ENCODE results near the gene PRRX1. TPM values are rescaled to one million over a fixed set of nuclear protein-coding genes. Genes with fewer than 3 reads are reported as not detected.
A peak's percentile ranks its signal among the peaks of the same experiment; 100 is the strongest.

The PRRX1 gene
- total RNA-seq, 1 experiment from 2014 or later, result 1.8 TPM

- Mint-ChIP-seq H3K27ac (ENCODE audit: unreplicated experiment) (peak overlapping the region; percentile 99), H3K4me3 (ENCODE audit: low read depth, unreplicated experiment) (no peak overlapping the region), H3K4me1 (ENCODE audit: low read depth, unreplicated experiment) (peaks cover 26% of the 10 kb centered on the region), H3K27me3 (ENCODE audit: unreplicated experiment) (no peaks in the 10 kb centered on the region), H3K9me3 (ENCODE audit: low read depth, unreplicated experiment) (no peaks in the 10 kb centered on the region), H3K36me3 (ENCODE audit: insufficient read depth, unreplicated experiment) (peaks cover 7% of the 10 kb centered on the region)
- intact Hi-C loops (cut with micrococcal nuclease; ENCODE audit: unreplicated experiment), result no loop called here
- DNase-seq, result no peak
- no peak for TF ChIP-seq CTCF (IDR thresholded peaks at IDR 0.05; ENCODE audit: unreplicated experiment)
- CTCF ChIA-PET, result no interaction called here
- BruUV-seq (replicated peaks), result no TSS peak
Observed at GRCh38 chr1:170707117-170707516, 43.2 kb downstream of the PRRX1 start.

- CTCF ChIA-PET, result no interaction called here
- H3K36me3 Mint-ChIP-seq (ENCODE audit: insufficient read depth, unreplicated experiment), result peaks cover 7% of the 10 kb centered on the region
- DNase-seq, result peak; percentile 59
- peaks cover 26% of the 10 kb centered on the region for H3K4me1 Mint-ChIP-seq (ENCODE audit: low read depth, unreplicated experiment)
- peak overlapping the region; percentile 7 for H3K4me3 Mint-ChIP-seq (ENCODE audit: low read depth, unreplicated experiment)
- TF ChIP-seq CTCF (IDR thresholded peaks at IDR 0.05; ENCODE audit: unreplicated experiment), result no peak
- intact Hi-C loops (cut with micrococcal nuclease; ENCODE audit: unreplicated experiment), result no loop called here
- H3K9me3 Mint-ChIP-seq (ENCODE audit: low read depth, unreplicated experiment), result no peaks in the 10 kb centered on the region
- no TSS peak for BruUV-seq (replicated peaks)
- H3K27me3 Mint-ChIP-seq (ENCODE audit: unreplicated experiment), result no peaks in the 10 kb centered on the region
- H3K27ac Mint-ChIP-seq (ENCODE audit: unreplicated experiment), result peak overlapping the region; percentile 99
Observed at GRCh38 chr1:170707959-170708655, 44.2 kb downstream of the PRRX1 start.

- TF ChIP-seq CTCF (IDR thresholded peaks at IDR 0.05; ENCODE audit: unreplicated experiment), result no peak
- H3K4me1 Mint-ChIP-seq (ENCODE audit: low read depth, unreplicated experiment), result peaks cover 26% of the 10 kb centered on the region
Observed at GRCh38 chr1:170711682-170712081, 47.8 kb downstream of the PRRX1 start.

GRCh38 chr1:170714163-170714562 is 50.2 kb downstream of the PRRX1 start:
- intact Hi-C loops (cut with micrococcal nuclease; ENCODE audit: unreplicated experiment), result no loop called here
- no peak for DNase-seq
- Mint-ChIP-seq H3K27me3 (ENCODE audit: unreplicated experiment) (no peaks in the 10 kb centered on the region), H3K27ac (ENCODE audit: unreplicated experiment) (no peak overlapping the region), H3K36me3 (ENCODE audit: insufficient read depth, unreplicated experiment) (no peaks in the 10 kb centered on the region), H3K9me3 (ENCODE audit: low read depth, unreplicated experiment) (peaks cover 3% of the 10 kb centered on the region), H3K4me1 (ENCODE audit: low read depth, unreplicated experiment) (peaks cover 4% of the 10 kb centered on the region), H3K4me3 (ENCODE audit: low read depth, unreplicated experiment) (no peak overlapping the region)
- CTCF ChIA-PET, result no interaction called here
- no peak for TF ChIP-seq CTCF (IDR thresholded peaks at IDR 0.05; ENCODE audit: unreplicated experiment)
- no TSS peak for BruUV-seq (replicated peaks)

More at GRCh38 chr1:170711682-170712081, 47.8 kb downstream of the PRRX1 start:
- BruUV-seq (replicated peaks), result no TSS peak
- CTCF ChIA-PET, result no interaction called here
- Mint-ChIP-seq H3K9me3 (ENCODE audit: low read depth, unreplicated experiment) (peaks cover 3% of the 10 kb centered on the region), H3K4me3 (ENCODE audit: low read depth, unreplicated experiment) (no peak overlapping the region), H3K27ac (ENCODE audit: unreplicated experiment) (no peak overlapping the region), H3K36me3 (ENCODE audit: insufficient read depth, unreplicated experiment) (peaks cover 7% of the 10 kb centered on the region), H3K27me3 (ENCODE audit: unreplicated experiment) (no peaks in the 10 kb centered on the region)
- DNase-seq, result no peak
- intact Hi-C loops (cut with micrococcal nuclease; ENCODE audit: unreplicated experiment), result no loop called here
